ENCODE results near the gene KIF16B.

KIF16B gene

GRCh38 chr20:16556301-16556700 is 16.9 kb downstream of the KIF16B start:
- DNase-seq (ENCODE audit: low read depth in 1 of 2, low spot score in 1 of 2): no peak

- no peak for DNase-seq (ENCODE audit: low read depth in 1 of 2, low spot score in 1 of 2)
These were observed 17.5 kb downstream of the KIF16B start for GRCh38 chr20:16555754-16556153.

- no peak for DNase-seq (ENCODE audit: low read depth in 1 of 2, low spot score in 1 of 2)
These were observed 18.3 kb downstream of the KIF16B start for GRCh38 chr20:16554766-16555543.

- no peak for DNase-seq (ENCODE audit: low read depth in 1 of 2, low spot score in 1 of 2)
These were observed 19.6 kb downstream of the KIF16B start for GRCh38 chr20:16553684-16554083.

- no peak for DNase-seq (ENCODE audit: low read depth in 1 of 2, low spot score in 1 of 2)
These were observed 20.1 kb downstream of the KIF16B start for GRCh38 chr20:16553101-16553500.

GRCh38 chr20:16552015-16552414 is 21.2 kb downstream of the KIF16B start:
- DNase-seq (ENCODE audit: low read depth in 1 of 2, low spot score in 1 of 2): no peak

- no peak for DNase-seq (ENCODE audit: low read depth in 1 of 2, low spot score in 1 of 2)
These were observed 21.6 kb downstream of the KIF16B start for GRCh38 chr20:16551607-16552006.

GRCh38 chr20:16548068-16548672 is 25.1 kb downstream of the KIF16B start:
- no peak for DNase-seq (ENCODE audit: low read depth in 1 of 2, low spot score in 1 of 2)

GRCh38 chr20:16544949-16545348 is 28.3 kb downstream of the KIF16B start:
- no peak for DNase-seq (ENCODE audit: low read depth in 1 of 2, low spot score in 1 of 2)

- DNase-seq (ENCODE audit: low read depth in 1 of 2, low spot score in 1 of 2): no peak
These were observed 30.8 kb downstream of the KIF16B start for GRCh38 chr20:16542477-16542876.

GRCh38 chr20:16541878-16542277 is 31.4 kb downstream of the KIF16B start:
- no peak for DNase-seq (ENCODE audit: low read depth in 1 of 2, low spot score in 1 of 2)

GRCh38 chr20:16541226-16541625 is 32.0 kb downstream of the KIF16B start:
- no peak for DNase-seq (ENCODE audit: low read depth in 1 of 2, low spot score in 1 of 2)

- no peak for DNase-seq (ENCODE audit: low read depth in 1 of 2, low spot score in 1 of 2)
These were observed 33.8 kb downstream of the KIF16B start for GRCh38 chr20:16539280-16540021.

GRCh38 chr20:16538779-16539178 is 34.5 kb downstream of the KIF16B start:
- DNase-seq (ENCODE audit: low read depth in 1 of 2, low spot score in 1 of 2): no peak

- no peak for DNase-seq (ENCODE audit: low read depth in 1 of 2, low spot score in 1 of 2)
These were observed 35.3 kb downstream of the KIF16B start for GRCh38 chr20:16537918-16538317.

GRCh38 chr20:16537025-16537665 is 36.1 kb downstream of the KIF16B start:
- no peak for DNase-seq (ENCODE audit: low read depth in 1 of 2, low spot score in 1 of 2)

- no peak for DNase-seq (ENCODE audit: low read depth in 1 of 2, low spot score in 1 of 2)
These were observed 38.0 kb downstream of the KIF16B start for GRCh38 chr20:16535277-16535676.

GRCh38 chr20:16533502-16533901 is 39.7 kb downstream of the KIF16B start:
- DNase-seq (ENCODE audit: low read depth in 1 of 2, low spot score in 1 of 2): no peak

- no peak for DNase-seq (ENCODE audit: low read depth in 1 of 2, low spot score in 1 of 2)
These were observed 41.8 kb downstream of the KIF16B start for GRCh38 chr20:16531485-16531884.

- DNase-seq (ENCODE audit: low read depth in 1 of 2, low spot score in 1 of 2): no peak
These were observed 43.0 kb downstream of the KIF16B start for GRCh38 chr20:16530201-16530681.

- no peak for DNase-seq (ENCODE audit: low read depth in 1 of 2, low spot score in 1 of 2)
These were observed 45.2 kb downstream of the KIF16B start for GRCh38 chr20:16528078-16528477.

Measured in activated T-helper 1 cell treated with anti-CD3 and anti-CD28 coated beads, Interleukin-2, amount 50 U/mL, for 16 hours (primary cell).